A549 (cell line): ENCODE measurements around the gene RRP12.

Experiments used
- CBX8 ChIP-seq: fragments of 200-600 bp; sonication (generic); IDR thresholded peaks from 2 replicates; pipeline ENCODE4 v1.6.1; 2016
- ESRRA ChIP-seq: fragments of 150-350 bp; IDR thresholded peaks from 2 replicates; pipeline ENCODE4 v1.6.1; 2014; ENCODE audit warnings: mild to moderate bottlenecking, low read length, borderline replicate concordance
- FOSL2 ChIP-seq, 2 experiments: fragments of 450-650 bp in 1 of 2; fragments of >200 bp in 1 of 2; sonication (Bioruptor Twin) in 1 of 2; formaldehyde crosslinking; IDR thresholded peaks; 2 replicates each; pipeline versions ENCODE4 v1.5.0 to v1.6.1; 2016 to 2020; ENCODE audit warnings: mild to moderate bottlenecking in 1 of 2, moderate library complexity in 1 of 2
- FOXS1 ChIP-seq: fragments of 250-450 bp; sonication (Bioruptor Pico); IDR thresholded peaks from 2 replicates; pipeline ENCODE4 v1.5.0; 2020; ENCODE audit warnings: mild to moderate bottlenecking, moderate library complexity
- JUNB ChIP-seq: fragments of >200 bp; sonication (Bioruptor Twin); formaldehyde crosslinking; IDR thresholded peaks from 2 replicates; pipeline ENCODE4 v1.6.1; 2016
- KDM1A ChIP-seq: fragments of 200-600 bp; sonication (generic); IDR thresholded peaks from 2 replicates; pipeline ENCODE4 v1.6.1; 2016; ENCODE audit warnings: low read depth, mild to moderate bottlenecking
- NFE2L2 ChIP-seq: fragments of 150-350 bp; conservative IDR thresholded peaks from 2 replicates; pipeline ENCODE4 v1.6.1; 2014; ENCODE audit warnings: low read length
- POLR2A ChIP-seq: IDR thresholded peaks from 2 replicates; pipeline ENCODE4 v1.6.1; 2012; ENCODE audit warnings: mild to moderate bottlenecking, low read length
- RAD21 ChIP-seq, 2 experiments: fragments of >200 bp in 1 of 2; sonication (Bioruptor Twin) in 1 of 2; formaldehyde crosslinking in 1 of 2; IDR thresholded peaks in 1 of 2; conservative IDR thresholded peaks in 1 of 2; 2 replicates in 1 of 2; 3 replicates in 1 of 2; pipeline ENCODE4 v1.6.1; 2012 to 2018; ENCODE audit warnings: inconsistent platforms in 1 of 2
- RARB ChIP-seq: fragments of 250-450 bp; sonication (Bioruptor Pico); IDR thresholded peaks from 2 replicates; pipeline ENCODE4 v1.8.0; 2021; ENCODE audit warnings: mild to moderate bottlenecking, moderate library complexity
- RCOR1 ChIP-seq: fragments of 150-350 bp; IDR thresholded peaks from 2 replicates; pipeline ENCODE4 v1.6.1; 2014; ENCODE audit warnings: antibody characterized with exemption, low read length, low read depth
- RFX5 ChIP-seq: fragments of 450-650 bp; IDR thresholded peaks from 2 replicates; pipeline ENCODE4 v1.7.1; 2014; ENCODE audit warnings: antibody characterized with exemption, mild to moderate bottlenecking, moderate library complexity
- TF ChIP-seq, protein P1 (sequence below): fragments of >200 bp; sonication (Bioruptor Twin); formaldehyde crosslinking; IDR thresholded peaks from 3 replicates; pipeline ENCODE4 v1.5.1; 2016
- TF ChIP-seq, protein P2 (sequence below): IDR thresholded peaks from 2 replicates; pipeline ENCODE4 v1.6.1; 2012

DNA sequence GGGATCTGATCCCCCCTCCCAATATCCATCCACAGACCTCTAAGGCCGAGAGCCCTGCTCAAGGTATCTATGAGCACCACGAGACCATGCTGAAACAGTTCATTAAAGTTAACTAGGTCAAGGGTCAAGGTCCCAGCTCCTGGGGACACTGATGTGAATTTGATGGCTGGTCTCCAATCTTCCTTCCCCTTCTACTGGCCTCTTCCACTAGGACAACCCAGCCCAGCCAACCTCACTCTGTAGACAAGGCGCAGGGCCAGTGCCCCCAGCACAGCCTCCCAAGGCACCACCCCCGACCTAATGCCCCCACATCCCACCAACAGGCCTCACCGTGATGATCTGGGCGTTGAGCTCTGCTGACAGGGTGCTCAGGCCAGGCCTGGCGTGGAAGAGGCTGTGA, 15.6 kb downstream of the RRP12 start:
- TF ChIP-seq, protein P1, sequence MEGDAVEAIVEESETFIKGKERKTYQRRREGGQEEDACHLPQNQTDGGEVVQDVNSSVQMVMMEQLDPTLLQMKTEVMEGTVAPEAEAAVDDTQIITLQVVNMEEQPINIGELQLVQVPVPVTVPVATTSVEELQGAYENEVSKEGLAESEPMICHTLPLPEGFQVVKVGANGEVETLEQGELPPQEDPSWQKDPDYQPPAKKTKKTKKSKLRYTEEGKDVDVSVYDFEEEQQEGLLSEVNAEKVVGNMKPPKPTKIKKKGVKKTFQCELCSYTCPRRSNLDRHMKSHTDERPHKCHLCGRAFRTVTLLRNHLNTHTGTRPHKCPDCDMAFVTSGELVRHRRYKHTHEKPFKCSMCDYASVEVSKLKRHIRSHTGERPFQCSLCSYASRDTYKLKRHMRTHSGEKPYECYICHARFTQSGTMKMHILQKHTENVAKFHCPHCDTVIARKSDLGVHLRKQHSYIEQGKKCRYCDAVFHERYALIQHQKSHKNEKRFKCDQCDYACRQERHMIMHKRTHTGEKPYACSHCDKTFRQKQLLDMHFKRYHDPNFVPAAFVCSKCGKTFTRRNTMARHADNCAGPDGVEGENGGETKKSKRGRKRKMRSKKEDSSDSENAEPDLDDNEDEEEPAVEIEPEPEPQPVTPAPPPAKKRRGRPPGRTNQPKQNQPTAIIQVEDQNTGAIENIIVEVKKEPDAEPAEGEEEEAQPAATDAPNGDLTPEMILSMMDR = no peak
- TF ChIP-seq RAD21 (conservative IDR thresholded peaks at IDR 0.05 in 1 of 2, IDR thresholded peaks at IDR 0.05 in 1 of 2) (no peak), KDM1A (no peak), POLR2A (no peak), ESRRA (no peak), RFX5 (no peak), RCOR1 (no peak), NFE2L2 (no peak), FOSL2 (IDR thresholded peaks at IDR 0.05) (no peak), FOSL2 (CRISPR knock-in tag; IDR thresholded peaks at IDR 0.05) (no peak), RARB (CRISPR knock-in tag) (no peak), FOXS1 (CRISPR knock-in tag) (no peak), CBX8 (no peak), JUNB (no peak)
- TF ChIP-seq, protein P2, sequence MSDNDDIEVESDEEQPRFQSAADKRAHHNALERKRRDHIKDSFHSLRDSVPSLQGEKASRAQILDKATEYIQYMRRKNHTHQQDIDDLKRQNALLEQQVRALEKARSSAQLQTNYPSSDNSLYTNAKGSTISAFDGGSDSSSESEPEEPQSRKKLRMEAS = no peak
